Stimulated activated CD8-positive, alpha-beta memory T cell treated with anti-CD3 and anti-CD28 coated beads, Interleukin-7, amount 100 ng/mL, for 24 hours (primary cell): ENCODE results near the gene SPRR1A.

ENCODE experiments used
- DNase-seq: peaks from one replicate; pipeline ENCODE4 v3.0.0-alpha.2; 2020; ENCODE audit warnings: low read depth

Gene SPRR1A

DNA sequence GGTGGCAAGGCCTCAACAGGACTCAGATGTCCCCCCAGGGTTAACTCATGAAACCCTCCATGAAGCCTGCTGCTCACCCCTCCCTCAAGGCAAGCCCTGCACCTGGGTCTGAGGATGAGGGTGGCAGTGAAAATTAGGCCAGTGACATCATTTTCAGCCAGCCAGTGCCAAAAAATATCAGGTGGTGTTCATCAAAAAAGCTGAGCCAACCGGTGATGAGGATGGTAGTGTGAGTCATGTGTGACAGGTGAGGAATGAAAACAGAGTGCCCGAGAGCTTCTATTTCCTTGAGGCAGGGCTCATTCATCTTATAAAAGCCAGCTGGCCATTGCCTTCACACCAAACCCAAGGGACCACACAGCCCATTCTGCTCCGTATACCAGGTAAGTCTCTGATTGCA is at the start of gene SPRR1A:
Gene SPRR1A, plus strand, starts transcription at position 339 of the 400 bp plus-strand sequence. CDS start 1,150 bp downstream, outside the sequence.
- DNase-seq: no peak

- DNase-seq: no peak
These were observed 43.3 kb upstream of the SPRR1A start for GRCh38 chr1:152940614-152941013.

GRCh38 chr1:152941037-152941711 is 42.7 kb upstream of the SPRR1A start:
- no peak for DNase-seq

- DNase-seq: no peak
These were observed 41.7 kb upstream of the SPRR1A start for GRCh38 chr1:152942161-152942560.

DNA sequence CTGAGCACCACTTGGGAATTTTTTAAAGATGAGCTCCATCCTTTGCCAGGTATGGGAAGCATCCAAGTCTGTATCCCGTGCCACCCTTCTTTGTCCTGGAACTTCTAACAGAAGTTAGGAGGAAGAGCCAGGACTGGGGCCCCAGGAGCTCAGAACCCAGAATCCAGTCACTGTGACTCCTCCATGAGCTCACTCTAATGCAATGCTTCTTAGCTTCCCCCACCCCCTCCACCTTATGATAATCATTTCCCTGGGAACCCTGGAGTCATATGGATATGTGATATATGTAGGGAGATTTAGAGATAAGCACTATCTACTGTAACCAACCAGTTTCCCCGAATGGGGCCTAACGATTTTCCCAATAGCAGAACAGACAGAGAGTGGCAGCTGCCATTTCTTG is 37.6 kb upstream of the SPRR1A start:
- DNase-seq: no peak

GRCh38 chr1:152946651-152947256 is 37.1 kb upstream of the SPRR1A start, which contains the start of gene SPRR5:
SPRR5 (plus strand) TSS chr1:152947206; CDS start chr1:152948555, 1,349 bp downstream.
- DNase-seq: no peak

DNA sequence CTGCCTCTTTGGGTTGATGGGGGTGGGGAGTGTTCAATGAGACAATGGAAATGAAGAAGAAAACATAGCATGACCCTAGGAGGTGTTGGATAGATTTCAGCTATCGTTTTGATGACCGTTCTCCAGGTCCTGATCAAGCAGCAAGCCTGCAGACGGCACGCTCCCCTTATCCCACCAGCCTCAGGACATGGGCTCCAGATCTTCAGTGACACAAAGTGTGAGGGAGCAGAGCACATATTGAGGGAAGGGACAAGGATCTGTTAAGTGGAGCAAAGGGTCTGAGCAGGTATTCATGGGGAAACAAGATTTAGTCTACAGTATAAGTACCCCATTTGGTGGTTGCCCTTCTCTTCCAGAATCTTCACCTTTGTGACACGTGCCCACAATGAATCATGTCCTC is 32.2 kb upstream of the SPRR1A start:
- no peak for DNase-seq

DNA sequence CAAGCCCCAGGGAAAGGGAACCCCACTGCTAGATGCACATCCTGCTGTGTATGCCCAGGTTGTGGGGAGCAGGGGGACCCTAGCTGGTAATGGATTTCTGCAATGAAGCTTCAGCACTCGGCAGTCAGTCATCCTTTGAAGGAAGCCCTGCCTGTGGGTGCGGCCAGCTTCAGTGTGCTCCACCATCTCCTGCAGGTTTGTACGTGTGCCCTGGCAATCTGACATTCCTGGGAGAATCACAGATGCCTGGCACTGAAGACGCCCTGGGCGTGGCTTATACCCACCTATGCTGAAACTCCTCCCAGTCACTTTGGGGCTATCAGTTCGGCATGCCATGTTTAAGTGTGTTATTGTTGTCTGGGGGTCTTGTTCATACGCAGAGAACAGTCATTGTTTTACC is 30.1 kb upstream of the SPRR1A start:
- DNase-seq: no peak

DNA sequence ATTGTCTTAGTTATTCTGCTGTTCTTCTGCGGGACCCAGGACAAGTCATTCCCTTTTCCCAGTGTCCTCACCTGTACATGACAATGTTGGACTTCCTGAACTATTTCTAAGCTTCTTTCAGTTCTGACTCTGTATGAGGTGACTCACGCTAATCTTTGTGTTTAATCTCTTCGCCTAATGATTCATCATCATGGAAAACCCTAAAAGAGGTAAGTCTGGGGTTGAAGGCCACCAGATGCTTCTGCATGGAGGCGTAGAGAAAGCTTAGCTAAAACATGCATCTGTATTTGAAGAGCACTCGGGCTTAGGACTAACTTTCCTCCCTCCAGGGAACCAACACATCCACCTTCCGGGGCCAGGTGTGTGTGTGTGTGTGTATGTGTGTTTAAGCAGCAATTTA is 29.4 kb upstream of the SPRR1A start:
- no peak for DNase-seq

DNA sequence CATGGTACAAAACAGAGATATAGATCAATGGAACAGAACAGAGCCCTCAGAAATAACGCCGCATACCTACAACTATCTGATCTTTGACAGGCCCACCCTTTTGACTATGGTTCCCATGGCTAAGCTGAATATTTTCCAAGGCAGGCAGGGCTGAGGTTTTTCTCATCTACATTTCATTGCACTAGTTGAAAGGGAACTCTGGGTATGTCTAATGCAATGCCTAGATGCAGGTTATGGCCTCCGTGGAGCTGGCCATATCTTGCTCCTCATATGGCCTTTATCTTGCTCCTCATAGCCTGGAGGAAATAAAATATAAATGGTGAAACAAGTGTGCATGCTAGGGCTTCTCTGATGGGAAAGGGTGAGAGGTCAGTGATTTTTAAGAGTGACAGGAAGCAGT is 26.3 kb upstream of the SPRR1A start:
- DNase-seq: no peak

GRCh38 chr1:152959273-152959672 is 24.6 kb upstream of the SPRR1A start:
- no peak for DNase-seq

DNA sequence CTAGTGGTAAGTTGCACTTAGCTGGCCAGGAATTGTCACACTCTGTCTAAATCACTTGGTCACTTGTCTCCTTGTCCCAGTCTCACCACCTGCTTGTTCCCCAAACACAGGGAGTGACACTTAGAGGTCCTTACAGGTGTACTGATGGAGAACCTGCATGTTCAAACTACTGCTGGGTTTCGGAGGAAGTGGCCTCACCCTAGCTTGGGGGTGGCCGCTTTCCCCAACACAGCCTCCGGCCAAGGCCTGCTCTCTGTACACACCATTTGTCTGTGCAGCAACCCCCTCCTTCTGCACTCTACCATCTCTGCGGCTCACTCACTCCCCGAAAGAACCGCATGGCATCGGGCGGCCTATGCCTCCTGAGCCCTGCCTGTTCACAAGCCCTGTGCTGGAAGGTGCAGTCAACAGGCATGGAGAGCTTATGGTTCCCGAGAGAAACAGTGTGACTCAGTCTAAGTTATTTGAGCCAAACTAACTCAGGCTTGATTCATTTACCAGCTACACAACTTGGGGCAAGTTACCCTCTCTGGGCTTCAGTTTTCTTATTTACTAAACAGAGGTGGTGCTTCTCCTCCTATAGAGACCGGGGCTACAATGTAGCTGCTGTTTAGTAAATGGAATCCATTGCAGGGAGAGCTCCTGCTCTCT is 24.0 kb upstream of the SPRR1A start:
- DNase-seq: no peak

DNA sequence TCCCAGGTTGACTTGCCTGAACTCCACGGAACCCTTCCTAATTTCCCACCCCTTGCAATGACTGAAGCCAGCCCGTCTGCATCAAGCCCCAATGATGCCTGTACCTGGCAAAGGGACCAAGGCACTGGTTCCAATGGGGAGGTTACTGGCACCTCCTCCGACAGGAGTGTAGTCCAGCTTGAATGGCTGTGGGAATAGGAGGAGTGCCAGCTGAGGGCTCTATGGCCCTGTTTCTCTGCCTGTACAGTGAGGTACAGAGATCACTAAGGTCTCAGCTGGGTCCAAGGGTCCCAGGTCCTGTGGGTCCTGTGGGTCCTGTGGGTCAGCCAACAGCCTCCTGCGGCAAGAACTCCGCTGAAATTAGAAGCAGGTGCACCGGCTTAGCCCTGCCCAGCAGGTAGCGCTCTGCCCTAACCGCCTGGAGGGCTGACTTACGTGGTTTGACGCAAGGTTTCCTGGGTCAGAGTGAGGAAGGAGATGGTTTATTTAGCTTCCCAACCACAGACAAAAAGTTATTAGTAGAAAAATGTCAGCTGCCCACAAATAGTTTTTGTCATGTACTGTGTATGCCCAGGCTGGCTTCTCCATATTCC is 23.3 kb upstream of the SPRR1A start:
- no peak for DNase-seq

GRCh38 chr1:152961226-152961891 is 22.5 kb upstream of the SPRR1A start:
- no peak for DNase-seq

- DNase-seq: no peak
These were observed 20.9 kb upstream of the SPRR1A start for GRCh38 chr1:152962876-152963415.

DNA sequence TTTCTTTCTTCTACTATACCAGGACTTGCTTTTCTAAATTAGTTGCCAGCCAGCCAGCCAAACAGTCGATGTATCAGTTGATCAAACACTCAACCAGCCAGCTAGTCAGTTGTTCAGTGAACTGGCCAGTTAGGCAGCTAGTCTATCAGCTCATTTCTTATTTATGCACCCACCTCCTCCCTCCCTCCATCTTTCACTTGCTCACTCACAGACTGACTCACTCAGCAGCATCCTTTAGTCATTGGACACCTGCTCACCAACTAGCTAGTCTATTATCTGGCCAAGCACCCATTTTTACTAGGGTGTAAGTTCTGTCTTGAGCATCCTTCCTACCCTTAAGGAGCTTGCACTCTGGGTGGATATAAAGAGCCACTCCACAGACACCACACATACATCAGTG is 19.3 kb upstream of the SPRR1A start:
- no peak for DNase-seq

- DNase-seq: no peak
These were observed 18.0 kb upstream of the SPRR1A start for GRCh38 chr1:152965853-152966252.

DNA sequence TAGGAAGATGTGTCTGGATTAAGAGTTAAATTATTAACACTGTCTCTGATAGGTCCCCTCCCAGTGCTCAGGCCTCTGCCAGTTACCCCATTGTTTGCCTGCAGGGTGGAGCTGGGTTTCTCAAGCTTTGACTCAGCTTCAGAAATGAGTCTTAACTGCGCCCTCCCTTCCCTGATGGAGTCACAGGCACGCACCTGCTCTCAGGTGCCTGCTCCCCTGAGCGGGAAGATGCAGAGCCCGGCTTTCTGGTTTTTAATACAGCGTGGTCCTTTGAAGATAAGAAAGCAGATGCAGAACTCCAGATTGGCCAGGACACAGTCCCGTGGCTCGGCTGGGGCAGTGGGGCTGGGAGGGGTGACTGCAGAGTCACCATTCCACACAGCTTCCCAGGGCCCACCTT is 16.7 kb upstream of the SPRR1A start:
- no peak for DNase-seq

- DNase-seq: no peak
These were observed 15.6 kb upstream of the SPRR1A start for GRCh38 chr1:152968248-152968647.

- no peak for DNase-seq
These were observed 14.8 kb upstream of the SPRR1A start for GRCh38 chr1:152969036-152969435.

- DNase-seq: no peak
These were observed 13.4 kb upstream of the SPRR1A start, which contains the start of gene SPRR4 for GRCh38 chr1:152970495-152970894. SPRR4 (plus strand) TSS chr1:152970648; CDS start chr1:152971891, 1,243 bp downstream.
